NK-92 (cell line): Measurements from ENCODE around the gene MIF.
"Not testable (repeated sequence)": the region's sequence is repeated elsewhere in the genome, so short reads cannot be mapped to it uniquely, and the experiment has no call there.

Experiments used
- DNase-seq: peaks from one replicate; lab custom pipeline; 2025; ENCODE audit not compliant: unreplicated experiment; lab: John Stamatoyannopoulos, UW

MIF gene

GRCh38 chr22:23893945-23894709 lies at the start of gene MIF:
TSS of gene MIF (plus strand) at chr22:23894383. CDS start at chr22:23894475, 92 bp downstream.
- DNase-seq, result peak; percentile 62

DNA sequence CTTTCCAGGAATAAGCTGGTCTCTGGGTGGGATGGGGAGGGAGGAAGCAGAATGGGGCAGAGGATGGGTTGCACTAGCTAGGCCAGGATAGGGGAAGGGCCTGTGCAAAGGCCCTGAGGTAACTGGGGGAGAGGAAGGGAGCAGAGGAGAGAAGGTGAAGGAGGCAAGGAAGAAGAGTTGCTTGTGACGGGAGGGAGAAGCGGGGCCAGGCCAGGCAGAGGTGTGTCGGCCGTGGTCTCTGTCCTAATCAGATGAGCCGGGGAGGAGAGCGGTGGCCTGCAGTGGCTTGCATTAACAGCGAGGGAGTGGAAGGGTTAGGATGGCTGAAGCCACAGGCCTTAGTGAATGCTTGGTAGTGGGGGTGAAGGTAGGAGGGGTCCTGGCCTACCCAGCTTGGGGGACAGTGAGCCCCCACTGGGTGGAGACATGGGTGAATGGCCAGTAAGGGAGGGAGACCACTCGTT lies 49.4 kb upstream of the MIF start:
- no peak for DNase-seq

DNA sequence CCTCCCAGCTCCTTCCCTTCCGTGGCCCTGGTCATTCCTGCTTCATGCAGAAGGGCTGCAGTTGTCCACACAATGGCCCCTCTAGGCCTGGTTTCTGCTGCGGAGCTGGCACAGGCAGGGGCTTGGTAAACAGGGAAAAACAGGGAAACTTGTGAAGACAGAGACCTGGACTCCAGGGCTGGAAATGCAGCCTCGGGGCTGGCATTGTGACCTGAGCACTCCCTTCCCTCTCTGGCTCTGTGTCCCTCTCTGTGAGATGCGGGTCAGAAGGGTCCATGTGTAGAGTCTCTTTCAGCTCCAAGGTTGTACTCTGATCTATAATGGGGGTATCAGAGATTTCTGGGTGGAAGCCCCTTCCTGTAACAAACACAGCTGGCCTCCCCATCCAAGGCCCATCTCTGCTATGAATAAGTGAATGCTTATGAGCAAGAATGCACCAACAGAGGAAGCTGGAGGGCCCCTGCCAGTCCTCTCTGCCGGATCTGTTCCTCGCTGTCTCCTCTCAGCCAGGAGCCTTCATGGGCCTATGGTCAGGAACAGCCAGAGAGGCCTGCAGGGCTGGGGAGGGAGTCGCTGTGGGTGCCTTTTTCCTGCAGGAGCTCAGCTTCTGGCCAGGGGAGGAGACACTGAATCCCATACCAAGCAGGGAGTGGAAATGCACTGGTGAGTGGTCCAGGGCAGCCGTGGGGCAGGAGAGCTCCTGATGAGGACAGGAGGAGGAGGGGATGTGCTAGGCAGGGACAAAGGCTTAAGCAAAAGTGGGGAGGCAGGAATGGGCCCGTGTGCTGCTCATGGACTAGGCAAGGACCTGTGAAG lies 48.7 kb upstream of the MIF start:
- no peak for DNase-seq

DNA sequence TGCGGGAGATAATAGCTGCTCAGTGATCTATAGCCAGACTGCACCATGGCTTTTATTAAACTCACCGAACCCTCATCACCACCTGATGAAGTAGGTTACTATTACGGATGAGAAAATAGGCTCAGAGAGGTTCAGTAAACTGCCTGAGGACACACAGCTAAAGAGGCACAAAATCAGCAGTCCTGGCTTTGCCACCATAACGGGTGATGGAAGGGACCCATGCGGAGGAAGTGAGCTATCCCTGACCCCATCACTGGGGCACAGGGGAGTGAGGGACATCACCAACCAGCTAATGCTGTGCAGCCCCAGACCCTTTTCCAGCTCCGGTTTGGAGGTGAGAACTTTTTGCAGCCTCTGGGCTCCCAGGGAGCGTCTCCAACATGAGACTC lies 48.1 kb upstream of the MIF start:
- DNase-seq, result no peak

DNA sequence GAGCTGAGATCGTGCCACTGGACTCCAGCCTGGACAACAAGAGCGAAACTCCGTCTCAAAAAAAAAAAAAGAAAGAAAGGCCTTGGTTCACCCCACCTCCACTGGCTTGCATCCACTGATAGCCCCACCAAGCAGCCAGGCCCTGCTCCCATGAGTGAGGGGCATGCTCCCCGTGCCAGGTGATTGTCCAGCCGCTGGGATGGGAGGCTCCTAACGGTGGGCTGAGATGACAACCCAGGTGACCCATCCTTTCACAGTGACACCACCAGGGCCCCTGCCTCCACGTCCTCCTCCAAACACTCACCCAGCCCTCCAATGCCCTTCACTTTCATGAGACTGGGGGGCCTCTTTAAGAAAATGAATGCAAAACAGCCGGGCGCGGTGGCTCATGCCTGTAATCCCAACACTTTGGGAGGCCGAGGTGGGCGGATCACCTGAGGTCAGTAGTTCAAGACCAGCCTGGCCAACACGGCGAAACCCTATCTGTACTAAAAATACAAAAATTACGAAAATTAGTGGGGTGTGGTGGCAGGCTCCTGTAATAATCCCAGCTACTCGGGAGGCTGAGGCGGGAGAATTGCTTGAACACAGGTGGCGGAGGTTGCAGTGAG lies 46.8 kb upstream of the MIF start:
- no peak for DNase-seq

- DNase-seq, result no peak
Observed at GRCh38 chr22:23847991-23848864, 46.0 kb upstream of the MIF start.

DNA sequence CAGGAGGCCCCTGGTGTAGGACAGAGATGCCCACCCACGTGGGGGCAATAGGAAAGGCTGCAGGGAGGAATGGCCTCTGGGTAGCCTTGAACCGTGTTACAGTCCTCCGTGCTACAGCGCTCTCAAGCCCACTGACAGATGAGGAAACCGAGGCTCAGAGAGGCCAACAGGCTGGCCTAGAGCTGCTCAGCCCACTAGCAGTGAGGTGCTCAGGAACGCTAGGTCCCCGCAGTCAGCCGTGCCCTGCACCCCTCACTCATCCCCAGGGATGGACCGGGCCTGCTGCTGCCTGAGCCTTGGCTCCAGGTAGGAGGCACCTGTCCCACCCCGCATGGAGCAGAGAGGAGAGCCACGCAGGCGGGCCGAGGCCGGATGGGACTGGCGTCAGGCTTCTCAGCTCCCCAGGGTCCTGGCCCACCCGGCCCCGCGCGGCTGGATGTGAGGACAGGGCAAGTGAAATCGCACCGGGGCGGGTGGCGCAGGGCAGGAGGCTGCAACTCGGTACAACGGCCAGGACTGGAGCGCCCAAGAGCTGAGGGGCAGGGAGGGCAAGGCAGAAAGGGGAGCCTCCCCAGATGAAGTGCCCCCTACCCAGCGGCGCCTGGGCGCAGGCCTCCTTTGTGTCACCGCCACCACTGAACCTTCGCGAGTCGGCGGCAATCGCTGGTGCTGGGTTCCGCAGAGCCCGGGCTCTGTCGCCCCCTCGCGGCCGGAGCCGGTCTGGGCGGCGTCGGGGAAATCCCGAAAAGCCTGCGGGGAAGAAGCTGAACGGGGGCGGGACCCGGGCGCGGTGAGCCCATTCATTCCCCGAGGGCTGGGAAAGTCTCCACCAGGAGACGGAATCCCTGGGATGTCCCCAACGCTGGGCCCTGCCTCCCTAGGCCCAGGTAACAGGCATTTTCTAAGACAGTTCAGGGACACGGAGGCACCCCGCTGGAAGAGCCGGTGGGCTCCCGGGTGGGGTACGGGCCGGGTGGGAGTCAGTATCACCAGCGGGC lies 44.9 kb upstream of the MIF start:
- DNase-seq, result no peak

DNA sequence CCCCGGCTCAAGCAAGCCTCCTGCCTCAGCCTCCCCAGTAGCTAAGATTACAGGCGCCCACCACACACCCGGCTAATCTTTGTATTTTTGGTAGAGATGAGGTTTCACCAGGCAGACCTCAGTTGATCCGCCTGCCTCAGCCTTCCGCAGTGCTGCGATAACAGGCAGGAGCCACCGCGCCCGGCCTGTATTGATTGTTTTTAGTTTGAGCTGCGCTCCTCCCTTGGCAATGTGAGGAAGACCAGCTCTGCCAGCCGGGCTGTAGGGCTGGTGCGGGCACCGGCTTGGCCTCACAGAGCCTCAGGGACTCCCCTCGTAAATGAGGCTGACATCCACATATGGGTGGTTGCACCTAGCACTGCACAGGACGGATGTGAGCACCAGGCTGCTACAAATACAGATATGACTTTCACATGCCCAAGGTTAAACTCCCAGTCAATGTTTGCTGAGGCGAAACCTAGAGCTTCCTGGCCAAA lies 44.0 kb upstream of the MIF start:
- no peak for DNase-seq

- no peak for DNase-seq
Observed at GRCh38 chr22:23856721-23857605, 37.2 kb upstream of the MIF start.

- peak; percentile 41 for DNase-seq
Observed at GRCh38 chr22:23857606-23858483, 36.3 kb upstream of the MIF start, which contains the start of gene SLC2A11. TSS of gene SLC2A11 (plus strand) at chr22:23857875. CDS start at chr22:23858000, 125 bp downstream.

- no peak for DNase-seq
Observed at GRCh38 chr22:23858484-23858815, 35.7 kb upstream of the MIF start.

DNA sequence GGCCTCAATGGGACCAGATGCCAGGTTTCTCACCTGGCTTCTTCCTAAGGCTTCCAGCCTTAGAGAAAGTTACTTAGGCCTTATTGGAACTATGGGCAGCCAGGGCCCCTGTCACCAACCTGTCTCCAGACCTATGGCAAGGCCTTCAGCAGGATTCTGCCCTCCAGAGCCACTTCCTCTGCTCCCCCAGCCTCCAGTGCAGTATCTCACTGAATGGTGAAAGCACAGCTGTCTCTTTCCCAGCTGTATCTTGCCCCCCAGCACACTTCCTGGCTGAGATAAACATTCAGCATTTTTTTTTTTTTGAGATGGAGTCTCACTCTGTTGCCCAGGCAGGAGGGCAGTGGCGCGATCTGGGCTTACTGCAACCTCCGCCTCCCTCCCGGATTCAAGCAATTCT lies 35.0 kb upstream of the MIF start:
- DNase-seq, result no peak

GRCh38 chr22:23860187-23860586 lies 34.0 kb upstream of the MIF start:
- not testable (repeated sequence) for DNase-seq

- no peak for DNase-seq
Observed at GRCh38 chr22:23862103-23862502, 32.1 kb upstream of the MIF start.

GRCh38 chr22:23864499-23865154 lies 29.6 kb upstream of the MIF start:
- not testable (repeated sequence) for DNase-seq

- no peak for DNase-seq
Observed at GRCh38 chr22:23868580-23868979, 25.6 kb upstream of the MIF start.

- no peak for DNase-seq
Observed at GRCh38 chr22:23874871-23875270, 19.3 kb upstream of the MIF start.
